Stomach (tissue), 4 donors: ENCODE results near the gene CIP2A.

Experiments
- CTCF ChIP-seq, 7 experiments: fragments of 450-650 bp in 4 of 7; fragments of 200-600 bp in 3 of 7; sonication (generic) in 3 of 7; IDR thresholded peaks; one replicate each; pipeline ENCODE4 v1.5.1; 2016 to 2019; ENCODE audit warnings: antibody characterized with exemption in 7 of 7, control low read depth in 2 of 7, mild to moderate bottlenecking in 1 of 7
- EP300 ChIP-seq: sonication (generic); formaldehyde crosslinking; IDR thresholded peaks from one replicate; pipeline ENCODE4 v1.6.1; 2017; ENCODE audit warnings: antibody characterized with exemption
- POLR2A ChIP-seq, 4 donors: fragments of 450-650 bp; IDR thresholded peaks; one replicate each; pipeline ENCODE4 v1.6.1; 2016; ENCODE audit warnings: antibody characterized with exemption in 4 of 4, control low read depth in 2 of 4, mild to moderate bottlenecking in 1 of 4, moderate library complexity in 1 of 4
- POLR2AphosphoS5 ChIP-seq, 3 donors: sonication (generic); formaldehyde crosslinking; IDR thresholded peaks; one replicate each; pipeline ENCODE4 v1.6.1; 2016; ENCODE audit warnings: antibody characterized with exemption in 3 of 3

GRCh38 chr3:108623504-108623903, 34.3 kb upstream of the CIP2A start:
- TF ChIP-seq POLR2A (IDR thresholded peaks at IDR 0.05) = no peak
- TF ChIP-seq CTCF (IDR thresholded peaks at IDR 0.05) = no peak
- no peak for TF ChIP-seq POLR2AphosphoS5 (IDR thresholded peaks at IDR 0.05)
- no peak for TF ChIP-seq EP300
